Measurements from ENCODE around the gene CHID1.

Gene CHID1

DNA sequence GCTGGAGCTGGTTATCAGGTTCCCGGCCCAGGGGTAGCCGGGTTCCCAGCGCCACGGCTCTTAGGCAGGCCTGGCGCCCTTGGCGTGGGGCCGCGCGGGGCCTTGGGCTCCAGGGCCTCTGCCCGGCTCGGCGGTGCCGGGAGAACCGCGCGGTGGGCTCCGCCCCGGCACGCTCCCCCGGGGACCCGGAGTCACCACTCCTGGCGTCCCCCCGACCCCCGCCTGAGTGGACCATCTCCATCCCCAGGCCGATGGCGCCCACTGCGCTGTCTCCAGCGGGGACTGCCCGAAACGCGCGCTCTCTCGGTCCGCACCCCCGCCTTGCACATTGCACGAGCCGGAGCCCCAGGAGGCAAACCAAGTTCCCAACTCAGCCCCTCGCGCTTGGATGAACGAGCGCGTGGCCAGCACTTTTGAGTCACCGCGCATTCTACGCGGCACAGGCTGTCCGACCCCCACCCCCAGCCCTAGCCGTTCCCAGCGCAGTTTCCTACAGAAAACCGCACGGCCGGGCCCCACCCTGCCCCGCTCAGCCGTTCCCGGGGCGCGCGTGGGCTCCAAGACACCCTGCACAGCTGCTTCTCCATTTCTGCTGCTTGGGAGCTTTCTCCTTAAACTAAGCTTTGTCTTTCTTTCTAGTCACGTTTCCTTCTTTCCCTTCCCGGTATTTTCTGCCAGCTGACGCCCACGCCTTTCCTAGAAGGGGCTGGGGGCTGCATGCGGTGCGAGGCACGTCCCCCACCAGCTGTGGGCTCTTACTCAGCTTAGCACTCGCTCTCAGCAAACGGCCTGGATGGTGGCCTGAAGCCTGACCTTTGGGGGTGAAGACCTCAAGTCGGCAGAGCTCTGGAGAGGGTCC, 650 bp upstream of the CHID1 start:
- peak in 7 of 56 donors; percentile 21 to 53 (median 34) for DNase-seq

DNA sequence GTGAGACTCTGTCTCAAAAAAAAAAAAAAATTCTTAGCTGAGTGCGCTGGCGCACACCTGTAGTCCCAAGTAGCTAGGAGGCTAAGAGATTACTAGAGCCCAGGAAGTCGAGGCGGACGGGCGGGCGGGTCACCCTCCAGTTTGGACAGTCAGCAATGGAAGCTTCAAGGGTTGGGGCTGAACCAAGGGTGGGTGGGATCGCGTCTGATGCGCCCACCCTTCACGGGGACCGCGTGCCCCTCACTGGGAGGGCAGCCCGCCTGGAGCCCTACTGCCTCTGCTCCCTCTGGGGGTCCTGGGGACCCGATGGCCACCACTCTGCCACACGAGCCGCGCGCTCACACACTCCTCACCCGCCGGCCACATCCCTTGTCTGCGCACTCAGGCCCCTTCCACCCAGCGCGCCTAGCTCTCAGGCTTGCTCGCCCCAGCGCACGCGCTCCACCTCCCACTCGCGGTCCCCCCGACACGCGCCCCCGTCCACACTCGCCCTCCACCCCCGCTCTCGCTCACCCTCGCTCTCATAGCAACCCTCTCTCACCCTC, 494 bp downstream of the CHID1 start:
- DNase-seq: no peak

- DNase-seq: no peak
Measured at GRCh38 chr11:909406-909805, 1.2 kb downstream of the CHID1 start.

DNA sequence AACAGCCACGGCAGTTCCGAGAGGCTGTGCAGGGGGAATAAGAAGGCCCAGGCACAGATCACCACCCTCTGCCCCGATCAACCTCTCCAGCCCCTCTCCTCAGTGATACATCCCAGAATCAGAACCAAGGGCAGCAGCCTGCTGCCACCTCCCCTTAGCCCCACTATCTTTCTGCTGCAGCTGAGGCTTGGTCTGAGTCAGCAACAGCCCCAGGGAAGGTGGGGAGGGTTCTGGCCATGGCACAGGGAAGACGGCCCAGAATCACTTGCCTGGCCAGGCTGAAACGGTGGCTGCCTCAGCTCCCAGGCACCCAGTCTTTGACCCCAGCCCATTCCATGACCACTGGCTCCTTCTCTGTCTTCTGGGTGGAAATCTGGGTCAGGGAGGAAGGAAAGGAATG, 2.3 kb downstream of the CHID1 start:
- no peak for DNase-seq

DNA sequence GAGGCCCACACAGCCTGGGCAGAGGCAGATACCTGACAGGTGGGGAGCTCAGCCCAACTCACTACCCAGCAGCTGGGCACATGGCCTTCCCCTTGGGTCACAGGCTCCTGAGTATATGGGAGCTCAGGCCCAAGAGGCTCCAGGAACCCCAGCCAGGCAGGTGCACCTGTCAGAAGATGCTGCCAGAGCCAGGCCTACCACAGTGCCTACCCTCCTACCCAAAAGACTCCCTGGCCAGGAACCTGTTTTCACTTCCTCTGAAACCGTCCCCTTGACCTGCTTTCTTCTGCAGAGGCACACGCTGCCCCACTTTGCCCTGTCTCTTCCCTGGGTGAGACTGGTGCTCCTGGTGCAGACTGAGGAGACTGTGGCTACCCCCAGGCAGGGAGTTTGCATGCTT, 2.9 kb downstream of the CHID1 start:
- no peak for DNase-seq

DNA sequence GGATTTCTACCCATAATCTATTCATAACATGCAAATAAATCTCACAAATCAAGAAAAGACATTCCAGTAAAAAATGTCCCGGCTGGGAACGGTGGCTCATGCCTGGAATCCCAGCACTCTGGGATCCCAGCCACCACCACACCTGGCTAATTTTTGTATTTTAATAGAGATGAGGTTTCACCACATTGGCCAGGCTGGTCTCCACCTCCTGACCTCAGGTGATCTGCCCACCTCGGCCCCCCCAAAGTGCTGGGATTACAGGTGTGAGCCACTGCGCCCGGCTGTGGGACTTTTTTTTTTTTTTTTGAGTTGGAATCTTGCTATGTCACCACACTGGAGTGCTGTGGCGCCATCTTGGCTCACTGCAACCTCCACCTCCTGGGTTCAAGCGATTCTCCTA, 4.7 kb downstream of the CHID1 start:
- no peak for DNase-seq

DNA sequence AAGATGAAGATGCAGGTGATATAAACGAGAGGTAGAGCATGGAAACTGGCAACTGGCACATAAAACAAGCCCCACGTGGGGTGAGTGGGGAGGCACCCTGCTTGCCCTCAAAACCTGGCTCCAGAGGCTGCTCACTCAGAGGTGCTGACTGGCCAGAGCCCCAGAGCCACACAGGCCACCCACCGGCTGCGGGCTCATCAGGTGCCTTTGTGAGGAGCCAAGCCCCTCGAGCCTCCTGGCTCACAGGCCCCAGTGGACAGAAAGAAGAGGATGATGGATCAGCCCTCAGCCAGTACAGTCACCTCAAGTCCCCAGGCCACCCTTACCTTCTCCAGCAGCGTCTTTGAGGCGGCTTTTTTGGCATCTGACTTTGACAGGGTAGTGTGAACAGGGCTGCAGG, 6.2 kb downstream of the CHID1 start:
- no peak for DNase-seq

DNA sequence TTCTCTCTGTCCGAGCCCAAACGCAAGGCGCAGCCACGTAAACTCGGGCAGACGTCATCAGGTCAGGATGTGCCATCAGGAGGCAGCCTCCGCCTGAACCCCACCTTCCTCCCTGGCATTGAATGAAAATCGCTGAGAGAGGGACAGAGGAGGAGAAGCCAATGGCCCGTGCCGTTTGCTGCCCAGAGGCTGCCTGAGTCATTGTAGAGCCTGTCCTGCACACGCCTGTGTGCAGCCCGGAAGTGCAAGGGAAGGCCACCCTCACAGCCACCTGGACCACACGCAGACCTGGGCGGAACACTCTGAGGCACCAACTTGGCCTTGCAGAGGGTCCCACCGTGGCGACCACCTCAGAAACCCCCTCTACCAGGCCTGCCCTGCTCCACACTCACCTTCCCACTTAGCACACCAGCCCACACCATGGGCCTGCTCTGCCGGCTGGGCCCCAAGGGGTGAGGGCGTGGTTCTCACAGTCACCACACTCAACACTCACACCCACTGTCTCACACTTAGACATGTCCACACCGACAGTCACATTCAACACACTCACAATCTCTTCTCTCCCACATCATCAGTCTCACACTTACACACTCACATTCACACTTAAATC, 9.1 kb downstream of the CHID1 start:
- DNase-seq: no peak

DNA sequence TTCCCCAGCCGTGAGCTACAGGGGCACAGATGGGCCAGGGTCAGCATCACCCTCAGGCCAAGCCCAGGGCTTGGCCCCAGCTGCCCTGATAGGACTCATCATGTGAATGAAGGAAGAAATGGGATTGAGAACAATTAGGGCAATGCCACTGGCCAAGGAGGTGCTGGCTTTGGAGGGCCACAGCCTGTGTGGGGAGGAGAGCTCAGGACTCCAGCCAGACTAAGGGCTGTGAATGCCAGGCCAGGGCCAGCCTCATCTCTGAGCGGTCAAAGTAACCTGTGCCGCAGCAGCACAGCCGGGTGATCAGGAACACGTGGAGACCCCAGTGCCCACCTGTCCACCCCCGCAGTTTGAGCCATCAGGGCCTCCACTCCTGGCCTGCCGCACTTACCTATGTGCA, 10.1 kb downstream of the CHID1 start:
- DNase-seq: no peak

DNA sequence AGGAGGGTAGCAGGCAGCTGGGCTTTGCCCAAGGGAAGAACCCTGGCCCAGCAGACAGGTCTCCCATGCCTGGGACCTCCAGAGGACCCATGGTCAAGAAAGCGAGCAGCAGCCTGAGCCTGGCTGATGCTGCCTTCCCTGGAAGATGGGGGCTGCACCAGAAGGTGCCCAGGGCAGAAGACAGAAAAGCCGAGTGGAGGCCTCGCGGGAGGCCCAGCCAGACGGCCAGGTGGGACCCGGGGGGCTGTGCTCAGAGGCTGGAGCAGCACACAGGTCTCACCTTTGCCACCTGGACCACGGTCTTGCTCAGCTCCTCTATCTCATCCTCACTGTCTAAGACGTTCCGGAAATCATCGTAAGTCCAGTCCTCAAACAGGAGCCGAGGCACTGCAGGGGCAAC, 10.9 kb downstream of the CHID1 start:
- DNase-seq: no peak

DNA sequence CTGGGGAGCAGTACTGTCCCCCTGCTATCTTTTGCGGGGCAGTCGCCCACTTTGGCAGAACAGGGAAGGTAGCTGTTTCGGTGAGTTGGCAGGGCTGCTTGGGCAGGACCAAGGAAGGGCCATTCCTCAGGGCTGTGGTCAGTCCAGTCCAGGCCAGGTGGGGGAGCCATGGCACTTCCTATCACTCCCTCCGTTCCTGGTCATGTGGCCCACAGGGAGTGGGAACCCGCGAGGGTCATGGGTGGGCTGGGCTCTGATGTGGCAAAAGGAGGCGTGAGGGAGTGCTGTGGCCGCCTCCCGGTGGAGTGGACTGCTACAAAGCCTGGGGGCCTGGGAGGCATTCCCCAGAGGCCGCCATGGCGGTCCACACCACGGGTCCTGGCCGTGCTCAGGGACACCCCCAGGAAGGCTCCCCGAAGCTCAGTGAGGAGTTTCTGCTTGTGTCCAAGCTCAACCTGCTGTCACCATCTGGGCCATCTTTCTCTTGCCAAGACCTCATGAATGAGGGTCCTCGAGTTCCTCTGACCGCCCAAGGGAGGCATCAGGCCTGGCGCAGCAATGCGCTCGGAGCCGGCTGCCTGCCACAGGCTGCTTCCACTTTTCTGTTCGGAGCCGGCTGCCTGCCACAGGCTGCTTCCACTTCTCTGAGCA, 11.9 kb downstream of the CHID1 start:
- peak in 1 of 56 donors; percentile 35 for DNase-seq

DNA sequence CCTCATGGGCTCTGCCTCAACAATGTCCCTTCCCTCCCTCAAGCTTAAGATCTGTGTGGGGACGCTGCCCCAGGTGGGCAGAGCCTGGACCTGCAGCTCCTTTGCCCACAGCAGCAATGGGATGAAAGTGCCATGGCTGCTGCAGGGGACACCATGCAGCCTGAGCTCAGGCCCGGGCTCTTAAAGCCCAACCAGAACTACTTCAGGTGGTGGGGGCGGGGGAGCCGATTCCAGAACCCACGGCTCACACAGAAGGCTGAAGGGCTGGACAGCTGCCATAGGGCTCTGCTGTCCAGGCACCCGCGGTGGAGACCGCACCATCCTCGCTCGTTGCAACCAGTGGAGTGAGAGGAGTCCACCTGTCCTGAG, 12.5 kb downstream of the CHID1 start:
- peak in 2 of 56 donors; percentile 31 to 35 for DNase-seq

DNA sequence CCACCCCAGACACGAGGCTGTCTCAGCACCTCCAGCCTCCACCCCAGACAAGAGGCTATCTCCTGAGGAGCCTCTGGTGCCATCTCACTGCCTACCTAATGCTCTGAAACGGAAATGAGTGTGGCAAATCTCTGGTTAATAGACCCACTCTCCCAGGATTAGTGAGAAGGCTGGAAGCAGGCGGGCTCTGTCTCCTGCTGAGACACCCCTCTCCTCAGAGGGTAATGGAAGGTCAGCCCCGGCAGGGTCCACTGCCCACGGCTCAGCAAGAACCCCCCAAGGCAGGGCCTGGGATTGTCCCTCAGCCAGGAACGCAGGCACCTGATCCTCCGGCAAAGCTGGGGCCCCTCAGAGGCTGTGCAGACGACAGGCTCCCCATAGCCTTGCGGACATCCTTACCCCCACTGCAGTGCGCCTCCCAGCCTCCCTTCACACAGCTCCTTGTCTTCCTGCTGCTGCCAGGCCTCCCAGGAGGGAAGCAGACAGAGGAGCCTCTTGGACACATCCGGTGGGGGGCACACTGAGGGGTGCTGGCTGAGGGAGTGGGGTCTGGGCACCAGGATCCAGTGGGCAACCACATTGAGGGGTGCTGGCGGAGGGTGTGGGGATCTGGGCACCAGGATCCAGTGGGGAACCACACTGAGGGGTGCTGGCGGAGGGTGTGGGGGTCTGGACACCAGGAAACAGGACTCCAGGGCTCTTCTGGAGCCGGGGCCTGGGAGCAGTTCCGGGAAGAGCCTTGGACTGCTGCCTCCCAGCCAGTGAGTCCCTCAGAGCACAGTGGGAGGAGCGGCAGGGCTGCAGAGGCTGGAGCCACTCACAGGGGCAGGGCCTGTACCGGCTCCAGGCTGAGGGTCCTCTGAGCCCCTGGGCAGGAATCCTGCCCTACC, 13.1 kb downstream of the CHID1 start:
- DNase-seq: no peak

DNA sequence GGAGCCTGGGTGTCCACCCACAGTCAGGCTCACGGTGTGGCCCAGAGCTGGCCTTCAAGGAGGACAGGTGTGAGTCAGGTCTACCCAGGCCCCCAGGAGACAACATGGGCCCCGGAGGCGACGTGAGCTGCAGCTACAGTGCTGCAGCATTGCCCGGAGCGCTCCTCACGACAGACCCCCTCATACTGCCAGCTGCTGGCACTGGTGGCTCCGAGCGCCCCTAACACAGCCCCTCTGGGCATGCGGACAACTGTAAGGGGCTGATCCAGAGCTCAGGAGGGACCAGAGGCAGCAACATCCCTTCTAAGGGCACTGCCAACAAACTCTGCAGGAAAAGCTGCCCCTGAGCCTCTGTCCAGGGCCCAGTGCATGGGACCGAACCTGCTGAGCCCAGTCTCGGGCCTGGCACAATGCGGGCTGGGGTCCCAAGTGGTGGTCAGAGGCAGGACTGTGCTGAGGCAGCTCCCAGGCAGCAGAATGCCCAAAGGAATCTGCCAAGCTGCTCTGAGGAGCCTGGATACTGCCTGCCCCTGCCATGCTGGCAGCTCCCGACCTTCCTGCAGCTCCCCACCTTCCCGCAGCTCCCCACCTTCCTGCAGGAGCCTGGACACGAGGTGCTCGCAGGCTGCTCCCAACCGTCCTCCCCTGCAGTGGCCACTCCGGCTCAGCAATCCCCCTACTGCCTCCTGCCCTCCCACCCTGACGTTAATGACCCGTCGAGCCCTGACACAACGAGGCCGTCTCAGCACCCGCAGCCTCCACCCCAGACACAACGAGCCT, 15.1 kb downstream of the CHID1 start:
- no peak for DNase-seq

GRCh38 chr11:894575-895201, 15.9 kb downstream of the CHID1 start:
- DNase-seq: no peak

- no peak for DNase-seq
Measured at GRCh38 chr11:893008-893654, 17.5 kb downstream of the CHID1 start.

DNA sequence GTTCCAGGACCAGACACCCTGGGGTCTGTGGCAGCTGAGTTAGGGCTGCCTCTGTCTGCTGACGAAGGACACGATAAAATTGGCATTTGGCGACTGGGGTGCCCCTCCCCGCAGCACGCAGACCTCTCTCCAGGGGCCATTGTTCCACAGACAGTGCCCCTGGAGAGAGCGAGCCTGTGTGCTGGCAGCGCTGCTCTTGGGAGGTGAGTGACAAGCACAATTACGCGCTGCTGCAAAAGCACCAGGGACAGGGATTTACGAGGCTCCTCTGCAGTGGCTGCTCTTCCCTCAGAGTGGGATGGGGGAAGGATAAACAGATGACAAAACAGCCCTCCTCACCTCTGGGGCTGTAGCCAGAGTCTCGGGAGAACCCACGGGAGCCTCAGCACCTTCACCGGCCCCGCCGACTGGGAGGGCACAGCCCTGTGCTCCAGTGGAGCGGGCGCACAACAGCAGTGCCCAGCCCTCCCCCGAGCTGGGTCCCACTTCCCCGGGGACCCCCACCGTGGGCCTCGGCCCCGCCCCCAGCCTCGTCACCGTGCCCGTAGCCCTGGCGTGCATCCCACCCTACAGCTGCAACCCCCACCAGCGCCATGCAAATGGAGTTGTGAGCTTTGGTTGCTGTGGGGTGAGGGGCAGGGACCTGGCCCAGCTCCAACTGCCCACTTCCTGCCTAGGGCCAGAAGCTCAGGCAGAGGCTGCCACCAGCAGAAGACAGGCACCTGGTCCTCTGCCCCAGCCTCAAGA, 19.6 kb downstream of the CHID1 start:
- DNase-seq: peak in 7 of 56 donors; percentile 5 to 27 (median 16)

- no peak for DNase-seq
Measured at GRCh38 chr11:889687-890475, 20.7 kb downstream of the CHID1 start.
